H1 (cell line): ENCODE results near the gene CHTF18. TPM values are rescaled to one million over a fixed set of nuclear protein-coding genes. Genes with fewer than 3 reads are reported as not detected.
A peak's percentile ranks its signal among the peaks of the same experiment; 100 is the strongest.

ENCODE experiments used
- CTCF ChIA-PET: fragments of 300-600 bp; sonication (Branson Sonifier 250); formaldehyde crosslinking; loops from one replicate; lab custom pipeline; 2021; ENCODE audit not compliant: partially characterized antibody; lab: Charles Lee
- POLR2A ChIA-PET: fragments of 300-600 bp; sonication (Branson Sonifier 250); formaldehyde crosslinking; loops from one replicate; lab custom pipeline; 2021; ENCODE audit warnings: inconsistent platforms; ENCODE audit not compliant: partially characterized antibody; lab: Charles Lee
- DNase-seq, 2 experiments: peaks; one replicate each; pipeline versions ENCODE4 v3.0.0 to v3.0.0-alpha.2; 2010 to 2022; ENCODE audit warnings: low spot score in 2 of 2, low read depth in 1 of 2, mixed read lengths in 1 of 2
- FAIRE-seq: peaks from 2 replicates; lab custom pipeline; 2011; peaks lifted over from hg19 to GRCh38; lab: Jason Lieb, UNC
- H2AFZ ChIP-seq: 2 replicates; pipeline ENCODE4 v1.8.1; 2012; ENCODE audit warnings: low read length, inconsistent platforms
- H2AK5ac ChIP-seq: 2 replicates; pipeline ENCODE4 v1.6.1; 2013; ENCODE audit warnings: low read depth, low read length
- H2BK120ac ChIP-seq: replicated peaks from 2 replicates; pipeline ENCODE3; 2013; ENCODE audit warnings: low read depth, low read length, inconsistent platforms
- H2BK12ac ChIP-seq: 2 replicates; pipeline ENCODE4 v1.6.1; 2013; ENCODE audit warnings: low read depth, low read length
- H2BK15ac ChIP-seq: 2 replicates; pipeline ENCODE4 v1.6.1; 2013; ENCODE audit warnings: low read length
- H2BK20ac ChIP-seq: 2 replicates; pipeline ENCODE4 v1.6.1; 2013; ENCODE audit warnings: low read length
- H2BK5ac ChIP-seq: 2 replicates; pipeline ENCODE4 v1.6.1; 2013; ENCODE audit warnings: low read depth, low read length
- H3K14ac ChIP-seq: 2 replicates; pipeline ENCODE4 v1.6.1; 2013; ENCODE audit warnings: inconsistent platforms; ENCODE audit not compliant: insufficient read length
- H3K18ac ChIP-seq: 2 replicates; pipeline ENCODE4 v1.6.1; 2013; ENCODE audit warnings: low read length; ENCODE audit errors: extremely low read depth
- H3K23ac ChIP-seq: 2 replicates; pipeline ENCODE4 v1.6.1; 2013; ENCODE audit warnings: inconsistent platforms; ENCODE audit not compliant: insufficient read length
- H3K23me2 ChIP-seq: 2 replicates; pipeline ENCODE4 v1.6.1; 2013; ENCODE audit warnings: low read depth, low read length
- H3K27ac ChIP-seq: 2 replicates; pipeline ENCODE4 v1.6.1; 2011; ENCODE audit warnings: low read depth, low read length, inconsistent platforms
- H3K27me3 ChIP-seq, 4 experiments: replicated peaks in 1 of 4; 1 replicate in 1 of 4; 2 replicates in 3 of 4; pipeline versions ENCODE4 v1.6.1 to v1.8.1; 2011 to 2013; ENCODE audit warnings: low read length in 3 of 4, mild to moderate bottlenecking in 3 of 4, inconsistent platforms in 2 of 4, mixed read lengths in 2 of 4, moderate library complexity in 1 of 4; ENCODE audit not compliant: control insufficient read depth in 3 of 4, insufficient read depth in 3 of 4; ENCODE audit errors: extremely low read depth in 1 of 4
- H3K36me3 ChIP-seq, 4 experiments: 2 replicates each; pipeline versions ENCODE4 v1.6.1 to v1.8.1; 2011 to 2013; ENCODE audit warnings: mild to moderate bottlenecking in 4 of 4, low read length in 3 of 4, moderate library complexity in 2 of 4, control low read depth in 1 of 4, inconsistent platforms in 1 of 4; ENCODE audit not compliant: insufficient read depth in 4 of 4, control insufficient read depth in 2 of 4
- H3K4ac ChIP-seq: replicated peaks from 2 replicates; pipeline ENCODE3; 2013; ENCODE audit warnings: low read length, low read depth, mixed read lengths, inconsistent platforms; ENCODE audit not compliant: insufficient read length
- H3K4me1 ChIP-seq, 4 experiments: replicated peaks in 1 of 4; 1 replicate in 1 of 4; 2 replicates in 3 of 4; pipeline versions ENCODE4 v1.6.1 to v1.8.1; 2011 to 2013; ENCODE audit warnings: low read length in 3 of 4, inconsistent platforms in 2 of 4, mixed read lengths in 1 of 4; ENCODE audit not compliant: insufficient read depth in 4 of 4, control insufficient read depth in 3 of 4
- H3K4me2 ChIP-seq, 2 experiments: 2 replicates each; pipeline versions ENCODE4 v1.6.1 to v1.8.1; 2011 to 2013; ENCODE audit warnings: low read depth in 2 of 2, low read length in 2 of 2, control low read depth in 1 of 2, inconsistent platforms in 1 of 2, mild to moderate bottlenecking in 1 of 2; ENCODE audit not compliant: insufficient read depth in 1 of 2
- H3K4me3 ChIP-seq, 4 experiments: fragments of 200-600, 300-600 bp in 1 of 4; sonication (generic), shearing (Covaris generic), sonication (Bioruptor Twin) in 1 of 4; 2 replicates each; pipeline versions ENCODE4 v1.5.1 to v1.8.1; 2011 to 2016; ENCODE audit warnings: low read length in 4 of 4, low read depth in 3 of 4, control low read depth in 2 of 4, inconsistent platforms in 2 of 4, mild to moderate bottlenecking in 2 of 4, mixed read lengths in 1 of 4, moderate library complexity in 1 of 4; ENCODE audit not compliant: insufficient read depth in 2 of 4; ENCODE audit errors: extremely low read depth in 1 of 4
- H3K56ac ChIP-seq: replicated peaks from 2 replicates; pipeline ENCODE3; 2013; ENCODE audit warnings: low read depth, mild to moderate bottlenecking, mixed read lengths, low read length, inconsistent platforms; ENCODE audit not compliant: insufficient read length
- H3K79me1 ChIP-seq: 2 replicates; pipeline ENCODE4 v1.6.1; 2013; ENCODE audit warnings: low read depth, low read length, control low read depth
- H3K79me2 ChIP-seq, 2 experiments: 2 replicates each; pipeline versions ENCODE4 v1.6.1 to v1.8.1; 2012 to 2013; ENCODE audit warnings: low read length in 2 of 2, mild to moderate bottlenecking in 2 of 2, inconsistent platforms in 1 of 2; ENCODE audit not compliant: insufficient read depth in 2 of 2, control insufficient read depth in 1 of 2
- H3K9ac ChIP-seq, 4 experiments: replicated peaks in 1 of 4; 1 replicate in 1 of 4; 2 replicates in 3 of 4; pipeline versions ENCODE4 v1.6.1 to v1.8.1; 2011 to 2013; ENCODE audit warnings: low read depth in 3 of 4, low read length in 3 of 4, control low read depth in 2 of 4, mild to moderate bottlenecking in 2 of 4, moderate library complexity in 2 of 4, inconsistent platforms in 1 of 4; ENCODE audit errors: extremely low read depth in 1 of 4
- H3K9me3 ChIP-seq, 2 experiments: 2 replicates each; pipeline versions ENCODE4 v1.6.1 to v1.8.1; 2012 to 2013; ENCODE audit warnings: mild to moderate bottlenecking in 2 of 2, moderate library complexity in 2 of 2, control low read depth in 1 of 2, inconsistent platforms in 1 of 2, low read depth in 1 of 2, low read length in 1 of 2, mixed read lengths in 1 of 2; ENCODE audit not compliant: insufficient read depth in 2 of 2
- H4K20me1 ChIP-seq, 2 experiments: replicated peaks in 1 of 2; 2 replicates each; pipeline versions ENCODE3 to v1.8.1; 2011 to 2013; ENCODE audit warnings: inconsistent platforms in 2 of 2, low read length in 2 of 2, mild to moderate bottlenecking in 1 of 2; ENCODE audit not compliant: insufficient read depth in 2 of 2, control insufficient read depth in 1 of 2
- H4K5ac ChIP-seq: 2 replicates; pipeline ENCODE4 v1.6.1; 2013; ENCODE audit warnings: low read length, low read depth, mixed read lengths, inconsistent platforms; ENCODE audit not compliant: insufficient read length
- H4K8ac ChIP-seq: 2 replicates; pipeline ENCODE4 v1.8.0; 2013; ENCODE audit warnings: mild to moderate bottlenecking, moderate library complexity, low read length, inconsistent platforms; ENCODE audit not compliant: insufficient read depth; ENCODE audit errors: extremely low read depth
- H4K91ac ChIP-seq: replicated peaks from 2 replicates; pipeline ENCODE3; 2013; ENCODE audit warnings: low read length, mixed read lengths, inconsistent platforms; ENCODE audit not compliant: insufficient read length
- CHD1 ChIP-seq: IDR thresholded peaks from 2 replicates; pipeline ENCODE4 v1.6.1; 2012; ENCODE audit warnings: low read depth, low read length, improper control_type of control experiment
- KDM1A ChIP-seq: fragments of 200-600, 300-600 bp; sonication (generic); IDR thresholded peaks from 2 replicates; pipeline ENCODE4 v1.7.1; 2016; ENCODE audit warnings: mild to moderate bottlenecking, low read length, borderline replicate concordance
- RAD21 ChIP-seq, 2 experiments: IDR thresholded peaks in 1 of 2; conservative IDR thresholded peaks in 1 of 2; 2 replicates each; pipeline ENCODE4 v1.6.1; 2011; ENCODE audit warnings: low read depth in 2 of 2, low read length in 2 of 2, improper control_type of control experiment in 1 of 2, inconsistent platforms in 1 of 2, mild to moderate bottlenecking in 1 of 2, moderate library complexity in 1 of 2
- WGBS, 2 experiments: shearing (Covaris generic) in 1 of 2; methylation state at CpG; one replicate each; pipeline versions ENCODE4 v1.1.6 to v1.1.7; 2013 to 2015; ENCODE audit warnings: low lambda C conversion rate in 2 of 2, mixed read lengths in 2 of 2, inconsistent platforms in 1 of 2, low coverage in 1 of 2, missing lambda C conversion rate in 1 of 2; ENCODE audit not compliant: insufficient replicate concordance in 2 of 2, insufficient coverage in 1 of 2, insufficient read length in 1 of 2; ENCODE audit errors: extremely low coverage in 1 of 2, missing lambda C conversion rate in 1 of 2; 5-methylcytosine and 5-hydroxymethylcytosine counted together
- polyA plus RNA-seq, 7 experiments: library from polyadenylated mRNA; depleted of rRNA in 3 of 7; stranded (reverse) in 5 of 7; unstranded in 2 of 7; fragments of >200 nt in 5 of 7; fragments of 200-250 nt in 2 of 7; gene quantifications; 1 replicate in 5 of 7; 2 replicates in 1 of 7; 4 replicates in 1 of 7; pipeline versions ENCODE4 v1.2.1 to v1.2.3, GENCODE V29; 2011 to 2013; ENCODE audit warnings: missing spikeins in 2 of 7, mixed read lengths in 2 of 7
- total RNA-seq: library from RNA; stranded (reverse); fragmentation: NEBNext Ultra II Directional; extraction: Animal tissue kit (Norgen Biotek cat#: 25700); gene quantifications from 2 replicates; pipeline ENCODE4 v1.2.1, GENCODE V29; 2021

Gene CHTF18
- total and polyA plus RNA-seq, 2 of the 8 experiments (the other 6 are each of a cell fraction or from before 2014, with no cell fraction given), result 75.3 to 104 TPM

DNA sequence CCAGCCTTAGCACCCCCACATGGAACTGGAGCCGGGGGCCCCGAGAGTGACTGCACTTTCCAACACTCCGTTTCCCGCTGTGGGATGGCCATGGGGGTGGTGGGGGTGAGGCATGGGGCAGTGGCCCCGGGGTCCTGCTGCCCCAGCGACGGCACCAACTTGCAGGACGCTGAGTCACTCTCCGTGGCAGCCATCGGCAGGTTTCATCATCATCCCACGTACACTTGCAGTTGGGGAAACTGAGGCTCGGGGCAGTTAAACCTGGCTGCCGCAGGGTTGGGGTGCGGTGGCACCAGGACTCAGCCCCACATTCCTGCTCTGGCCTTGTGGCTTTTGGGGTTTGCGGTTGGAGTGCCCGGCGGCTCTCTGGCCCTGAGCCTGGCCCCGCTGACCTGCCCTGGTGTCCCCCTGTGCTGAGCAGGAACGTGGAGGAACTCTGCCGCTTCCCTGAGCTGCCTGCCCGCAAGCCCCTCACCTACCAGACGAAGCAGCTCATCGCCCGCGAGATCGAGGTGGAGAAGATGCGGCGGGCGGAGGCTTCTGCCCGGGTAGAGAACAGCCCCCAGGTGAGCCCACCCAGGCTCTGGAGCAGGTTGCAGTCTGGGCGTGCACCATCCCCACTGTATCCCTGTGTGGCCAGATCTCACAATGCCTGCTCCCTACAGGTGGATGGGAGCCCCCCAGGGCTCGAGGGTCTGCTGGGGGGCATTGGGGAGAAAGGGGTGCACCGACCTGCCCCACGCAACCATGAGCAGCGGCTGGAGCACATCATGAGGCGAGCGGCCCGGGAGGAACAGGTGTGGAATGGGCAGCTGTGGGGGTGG lies 8.1 kb downstream of the CHTF18 start:
- H2BK12ac ChIP-seq, result no peak overlapping the region
- WGBS, 2 experiments, result 91% methylated on average over 23 of the region's 38 CpGs; no CpG with 5 or more reads in 1 of the 2 experiments
- H3K9ac ChIP-seq, result no peak overlapping the region

More for the DNA sequence above, 8.1 kb downstream of the CHTF18 start:
- Histone ChIP-seq H2AK5ac (no peak overlapping the region), H2AFZ (no peak overlapping the region), H2BK20ac (no peak overlapping the region), H3K4me3 (no peak overlapping the region), H3K23ac (no peak overlapping the region), H4K20me1 (peaks cover 4 to 20% of the 10 kb centered on the region in 2 experiments), H3K36me3 (peaks cover under 1 to 44% (median 3%) of the 10 kb centered on the region in 4 experiments; a peak in 6 of 8 replicates), H4K8ac (peak overlapping the region; percentile 28; the same call in 1 of the 2 replicates), H3K79me1 (0 out of 2 replicates have a peak, but pooled peaks cover 3% of the 10 kb centered on the region), H2BK5ac (no peak overlapping the region), H3K4ac (no peak overlapping the region), H3K23me2 (peaks cover 3% of the 10 kb centered on the region; the same call in 1 of the 2 replicates), H3K4me2 (no peak overlapping the region), H3K79me2 (no peaks in the 10 kb centered on the region), H3K18ac (no peak overlapping the region), H3K14ac (no peak overlapping the region), H4K91ac (no peak overlapping the region), H3K56ac (no peak overlapping the region), H3K4me1 (peaks cover 0 to 17% (median 3%) of the 10 kb centered on the region in 4 experiments; a peak in 4 of 7 replicates), H4K5ac (no peak overlapping the region), H3K9me3 (no peaks in the 10 kb centered on the region), H2BK15ac (no peak overlapping the region), H3K27me3 (peaks cover 0 to 9% (median 3%) of the 10 kb centered on the region in 4 experiments; a peak in 5 of 7 replicates), H2BK120ac (no peak overlapping the region), H3K27ac (no peak overlapping the region)
- FAIRE-seq (no peak), DNase-seq (no peak)
- POLR2A ChIA-PET, result interaction anchor here (0.9 to 1.8 kb wide), 7 partner anchors 8 to 121 kb away, joined by 3 to 6 read pairs (median 5); partner anchors contain the start of genes ANTKMT, CHTF18, RHBDL1 and RPUSD1
- CTCF ChIA-PET, result interaction anchor here (0.8 to 2.8 kb wide), 4 partner anchors 8 to 258 kb away, joined by 3 to 11 read pairs (median 4); no protein-coding TSS in a partner anchor
- TF ChIP-seq KDM1A (no peak), CHD1 (no peak), RAD21 (IDR thresholded peaks at IDR 0.05 in 1 of 2, conservative IDR thresholded peaks at IDR 0.05 in 1 of 2; ENCODE audit: low read depth in 2 of 2, low read length in 2 of 2) (no peak)
